WI38 (cell line): ENCODE data around the gene ANKRD39.
"Not testable (repeated sequence)": the region's sequence is repeated elsewhere in the genome, so short reads cannot be mapped to it uniquely, and the experiment has no call there.

Experiments
- H3K4me3 ChIP-seq: 2 replicates; pipeline ENCODE4 v1.5.1; 2011; ENCODE audit warnings: low read depth, mild to moderate bottlenecking, control low read depth, low read length
- CTCF ChIP-seq: IDR thresholded peaks from 2 replicates; pipeline ENCODE4 v1.5.1; 2012; ENCODE audit warnings: low read depth, mild to moderate bottlenecking, control low read depth, low read length

ANKRD39 gene

DNA sequence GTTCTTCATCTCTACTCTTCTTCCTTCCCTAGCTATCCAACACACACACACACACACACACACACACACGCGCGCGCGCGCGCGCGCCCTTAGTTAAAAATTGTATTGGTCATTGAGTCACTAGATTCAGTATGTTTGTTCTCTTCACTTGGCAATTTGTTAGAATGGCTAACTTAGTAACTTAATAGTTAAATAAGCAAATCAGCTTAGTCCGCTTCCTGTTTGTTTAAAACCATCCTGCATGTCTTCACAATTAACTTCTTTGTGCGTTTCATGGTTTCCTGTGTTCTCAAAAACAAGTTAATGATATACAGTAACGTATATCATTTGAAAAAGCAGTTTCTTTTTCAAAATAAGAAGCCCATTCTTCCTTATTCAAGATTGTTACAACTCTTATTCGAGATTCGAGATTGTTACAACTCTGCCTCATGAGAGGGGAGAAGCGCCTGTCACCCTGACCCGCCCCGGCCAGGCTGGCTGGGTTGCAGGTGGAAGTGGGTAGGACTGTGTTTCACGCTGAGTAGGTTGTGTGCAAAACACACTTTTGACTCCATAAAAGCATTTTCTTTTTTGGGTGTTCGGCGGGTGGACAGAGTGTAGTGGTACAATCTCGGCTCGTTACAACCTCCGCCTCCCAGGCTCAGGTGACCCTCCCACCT lies 51.2 kb downstream of the ANKRD39 start:
- H3K4me3 ChIP-seq = no peak overlapping the region
- no peak for TF ChIP-seq CTCF

GRCh38 chr2:96805946-96806345 lies 51.9 kb downstream of the ANKRD39 start:
- H3K4me3 ChIP-seq = not testable (repeated sequence)

GRCh38 chr2:96804986-96805385 lies 52.8 kb downstream of the ANKRD39 start:
- H3K4me3 ChIP-seq = no peak overlapping the region
- TF ChIP-seq CTCF = no peak

DNA sequence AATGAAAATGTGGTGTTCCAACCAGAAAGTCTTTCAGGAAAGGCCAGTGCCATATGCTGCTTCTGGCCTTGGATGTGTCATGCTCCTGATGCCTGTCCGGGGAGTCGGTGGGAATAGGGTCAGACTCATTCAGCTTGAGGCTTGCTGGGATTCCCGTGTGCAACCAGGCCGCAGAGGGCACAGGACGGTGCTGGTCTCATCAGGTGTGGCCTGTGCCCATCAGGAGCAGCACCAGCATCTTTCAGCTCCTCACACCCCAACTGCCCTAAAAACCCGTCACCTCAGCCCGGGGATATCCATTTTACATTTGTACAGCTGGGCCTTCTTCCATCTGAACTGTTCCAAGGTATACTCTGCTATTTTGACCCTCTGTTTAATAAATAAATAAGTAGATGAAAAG lies 55.1 kb downstream of the ANKRD39 start:
- no peak for TF ChIP-seq CTCF
- H3K4me3 ChIP-seq = no peak overlapping the region

DNA sequence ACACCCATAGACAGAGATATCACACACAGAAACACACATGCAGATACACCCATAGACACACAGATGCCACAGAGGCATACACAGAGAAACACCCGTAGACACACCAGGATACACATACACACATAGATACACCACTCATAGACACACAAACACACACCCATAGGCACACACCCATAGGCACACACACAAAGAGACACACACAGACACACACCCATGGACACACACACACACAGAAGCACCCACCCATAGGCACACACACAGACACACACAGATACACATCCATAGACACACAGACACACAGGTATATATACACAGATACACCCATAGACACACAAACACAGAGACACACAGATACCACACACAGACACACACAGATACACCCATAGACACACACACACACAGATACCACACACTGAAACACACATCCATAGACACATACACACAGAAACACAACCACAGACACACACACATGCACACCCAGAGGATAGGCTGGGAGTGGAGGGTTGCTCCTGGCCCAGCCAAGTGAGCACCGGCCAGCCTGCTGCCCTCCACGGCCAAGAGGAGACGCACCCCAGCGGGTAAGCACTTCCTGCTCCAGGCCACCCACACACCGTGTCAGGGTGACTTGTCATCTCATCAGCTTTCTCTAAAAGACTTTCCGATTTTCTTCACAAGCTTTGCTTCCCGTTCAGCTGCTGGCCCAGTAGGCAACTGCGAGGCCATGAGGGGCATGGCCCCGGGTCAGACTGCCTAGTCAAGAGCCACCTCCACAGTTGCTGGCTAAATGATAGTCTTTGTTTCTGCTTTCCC lies 55.8 kb downstream of the ANKRD39 start:
- TF ChIP-seq CTCF = no peak

DNA sequence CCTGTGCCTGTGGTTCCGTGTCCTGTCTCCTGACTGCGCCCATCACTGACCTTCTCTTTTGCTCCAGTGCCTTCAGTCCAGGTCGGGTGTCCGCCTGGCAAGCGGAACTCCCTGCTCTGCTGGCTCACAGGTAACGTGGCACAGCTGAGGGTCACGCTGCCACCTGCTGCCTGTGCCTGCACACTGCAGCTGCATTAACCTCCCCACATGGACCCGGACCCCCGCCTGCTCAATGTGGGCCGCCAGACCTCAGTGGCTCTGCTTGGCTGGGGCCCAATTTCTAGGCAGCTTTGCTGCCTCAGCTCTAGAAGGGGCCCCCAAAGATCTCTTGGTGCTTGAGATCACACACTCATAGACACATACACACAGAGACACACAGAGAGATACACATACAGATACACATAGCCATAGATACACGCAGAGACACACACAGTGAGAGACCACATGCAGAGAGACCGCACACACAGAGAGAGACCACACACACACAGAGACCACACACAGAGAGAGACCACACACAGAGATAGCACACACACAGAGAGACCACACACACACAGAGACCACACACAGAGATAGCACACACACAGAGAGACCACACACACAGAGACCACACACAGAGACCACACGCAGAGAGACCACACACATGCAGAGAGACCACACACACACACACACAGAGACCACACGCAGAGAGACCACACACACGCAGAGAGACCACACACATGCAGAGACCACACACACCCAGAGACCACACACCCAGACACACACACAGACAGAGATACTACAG lies 56.6 kb downstream of the ANKRD39 start:
- TF ChIP-seq CTCF = peak; percentile 72
- H3K4me3 ChIP-seq = no peak overlapping the region

More for the DNA sequence above, 55.8 kb downstream of the ANKRD39 start:
- H3K4me3 ChIP-seq = no peak overlapping the region

DNA sequence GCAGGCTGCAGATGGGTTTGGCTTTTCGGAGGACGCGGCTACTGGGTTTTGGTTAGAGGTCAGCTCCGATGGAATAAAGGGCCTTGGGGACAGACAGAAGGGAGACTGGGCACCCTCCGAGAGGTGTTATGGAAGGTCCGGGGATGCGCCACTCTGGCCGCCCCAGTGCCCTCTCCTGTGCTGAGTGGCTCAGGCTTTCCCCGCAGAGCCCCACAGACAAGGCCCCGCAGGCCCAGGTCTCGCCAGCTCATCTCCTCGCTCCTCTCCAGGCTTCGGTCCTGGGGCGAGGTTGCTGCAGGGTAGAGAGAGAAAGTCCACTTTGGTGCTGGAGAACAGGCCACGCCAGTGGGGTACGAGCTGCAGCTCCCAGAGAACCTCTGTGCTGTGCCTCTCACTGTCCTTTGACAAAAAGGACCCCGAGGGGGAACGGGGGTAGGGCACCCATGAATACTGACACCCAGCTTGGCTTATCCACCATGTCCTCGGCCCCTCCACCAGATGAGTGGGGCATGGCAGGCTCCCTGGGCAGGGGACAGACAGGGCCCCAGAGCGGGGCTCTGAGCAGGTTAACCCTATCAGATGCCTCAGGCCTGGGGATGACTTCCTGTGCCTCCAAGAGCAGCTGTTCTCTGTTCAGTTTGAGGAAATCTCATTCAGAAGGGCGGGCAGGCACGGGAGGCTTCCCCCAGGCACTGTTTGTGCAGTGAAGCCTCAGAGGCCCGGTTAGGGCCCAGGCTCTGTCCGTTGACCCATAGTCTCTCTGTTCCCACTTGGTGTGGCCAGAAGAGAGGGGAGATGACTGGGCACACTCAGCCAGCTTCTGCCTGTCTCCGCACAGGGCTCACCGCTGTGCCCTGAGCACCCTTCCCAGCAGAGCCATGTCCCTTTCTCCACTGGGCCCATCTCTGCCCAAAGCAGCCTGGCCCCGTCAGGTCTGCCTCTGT lies 57.5 kb downstream of the ANKRD39 start:
- no peak for TF ChIP-seq CTCF
- H3K4me3 ChIP-seq = no peak overlapping the region
